Measurements from ENCODE around the gene HECW1. TPM values are rescaled to one million over a fixed set of nuclear protein-coding genes. Genes with fewer than 3 reads are reported as not detected.

Gene HECW1
- total RNA-seq, 1 donor from 2014 or later = not detected

DNA sequence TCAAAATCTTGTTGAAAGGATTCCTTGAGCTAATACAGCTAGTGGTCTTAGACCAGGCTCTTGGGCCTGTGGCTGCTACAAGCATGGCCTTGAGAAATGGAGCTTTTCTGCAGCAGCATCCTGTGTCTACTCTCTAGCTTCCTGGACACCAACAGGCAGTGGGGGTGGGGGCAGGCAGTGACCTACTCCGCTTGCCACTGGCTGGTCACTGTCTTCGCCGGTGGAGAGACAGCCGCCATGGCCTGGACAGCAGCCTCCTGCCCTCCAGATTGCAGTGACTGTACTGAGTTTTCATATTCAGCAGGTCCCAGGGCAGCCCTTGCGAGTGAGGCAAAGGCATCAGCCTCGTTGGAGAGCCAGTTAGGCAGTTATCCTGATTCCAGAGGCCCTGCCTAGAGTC is 204.6 kb downstream of the HECW1 start:
- TF ChIP-seq, protein P1, sequence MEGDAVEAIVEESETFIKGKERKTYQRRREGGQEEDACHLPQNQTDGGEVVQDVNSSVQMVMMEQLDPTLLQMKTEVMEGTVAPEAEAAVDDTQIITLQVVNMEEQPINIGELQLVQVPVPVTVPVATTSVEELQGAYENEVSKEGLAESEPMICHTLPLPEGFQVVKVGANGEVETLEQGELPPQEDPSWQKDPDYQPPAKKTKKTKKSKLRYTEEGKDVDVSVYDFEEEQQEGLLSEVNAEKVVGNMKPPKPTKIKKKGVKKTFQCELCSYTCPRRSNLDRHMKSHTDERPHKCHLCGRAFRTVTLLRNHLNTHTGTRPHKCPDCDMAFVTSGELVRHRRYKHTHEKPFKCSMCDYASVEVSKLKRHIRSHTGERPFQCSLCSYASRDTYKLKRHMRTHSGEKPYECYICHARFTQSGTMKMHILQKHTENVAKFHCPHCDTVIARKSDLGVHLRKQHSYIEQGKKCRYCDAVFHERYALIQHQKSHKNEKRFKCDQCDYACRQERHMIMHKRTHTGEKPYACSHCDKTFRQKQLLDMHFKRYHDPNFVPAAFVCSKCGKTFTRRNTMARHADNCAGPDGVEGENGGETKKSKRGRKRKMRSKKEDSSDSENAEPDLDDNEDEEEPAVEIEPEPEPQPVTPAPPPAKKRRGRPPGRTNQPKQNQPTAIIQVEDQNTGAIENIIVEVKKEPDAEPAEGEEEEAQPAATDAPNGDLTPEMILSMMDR (conservative IDR thresholded peaks at IDR 0.05; ENCODE audit: low read depth, low read length) = no peak
- no peak for DNase-seq (ENCODE audit: low read depth)
- no peak overlapping the region for H3K4me3 ChIP-seq (ENCODE audit: low read depth, low read length)

DNA sequence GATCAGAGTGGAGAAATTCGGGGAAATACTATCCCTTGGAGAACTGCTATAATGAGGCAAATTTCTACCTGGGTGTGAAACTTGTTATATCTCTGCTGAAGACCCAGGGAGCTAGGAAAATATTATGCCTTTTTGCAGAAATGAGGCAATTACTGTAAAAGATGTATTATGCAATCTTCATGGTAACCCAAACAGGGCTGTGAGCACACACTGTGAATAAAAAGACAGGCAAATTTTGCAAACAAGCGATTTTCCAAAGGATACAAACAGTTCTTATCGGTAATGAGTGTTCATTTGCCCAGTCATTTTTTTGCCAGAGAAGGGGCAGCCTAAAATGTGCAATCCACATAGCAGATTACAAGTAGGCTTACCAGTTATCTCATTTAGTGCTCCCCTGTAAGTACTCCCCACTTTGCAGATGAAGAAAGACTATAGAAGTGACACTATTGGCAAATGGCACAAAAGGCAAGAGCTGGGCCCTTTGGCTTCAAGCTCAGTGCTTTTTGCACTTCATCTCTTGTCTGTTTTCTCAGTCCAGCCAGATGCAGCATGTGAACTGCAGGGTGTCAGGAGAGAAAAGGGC is 205.8 kb downstream of the HECW1 start:
- H3K4me3 ChIP-seq (ENCODE audit: low read depth, low read length) = no peak overlapping the region
- TF ChIP-seq, protein P1 (conservative IDR thresholded peaks at IDR 0.05; ENCODE audit: low read depth, low read length) = no peak
- DNase-seq (ENCODE audit: low read depth) = no peak

DNA sequence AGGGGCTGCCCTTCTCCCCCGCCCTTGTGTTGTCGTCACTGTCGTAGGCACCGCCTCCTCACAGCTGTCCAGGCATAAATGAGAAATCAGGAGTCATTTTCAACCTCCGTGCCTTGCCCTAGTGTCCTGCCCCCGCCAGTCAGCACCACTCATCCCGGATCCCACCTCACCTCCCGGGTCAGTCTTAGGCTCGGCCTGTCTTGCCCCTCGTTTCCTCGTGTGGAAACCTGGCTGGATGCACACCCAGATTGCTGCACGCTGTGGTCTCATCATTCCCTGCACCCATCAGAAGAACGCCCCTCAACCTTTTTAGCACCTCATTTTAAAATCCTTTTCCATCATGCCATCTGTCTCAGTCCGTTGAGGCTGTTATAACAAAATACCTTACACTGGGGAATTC is 213.1 kb downstream of the HECW1 start:
- no peak overlapping the region for H3K4me3 ChIP-seq (ENCODE audit: low read depth, low read length)
- TF ChIP-seq, protein P1 (conservative IDR thresholded peaks at IDR 0.05; ENCODE audit: low read depth, low read length) = no peak
- DNase-seq (ENCODE audit: low read depth) = no peak

- TF ChIP-seq, protein P1 (conservative IDR thresholded peaks at IDR 0.05; ENCODE audit: low read depth, low read length) = no peak
- no peak for DNase-seq (ENCODE audit: low read depth)
Measured at GRCh38 chr7:43328336-43328735, 215.9 kb downstream of the HECW1 start.

GRCh38 chr7:43328785-43329380 is 216.4 kb downstream of the HECW1 start:
- DNase-seq (ENCODE audit: low read depth) = no peak
- TF ChIP-seq, protein P1 (conservative IDR thresholded peaks at IDR 0.05; ENCODE audit: low read depth, low read length) = no peak
- no peak overlapping the region for H3K4me3 ChIP-seq (ENCODE audit: low read depth, low read length)

More at GRCh38 chr7:43328336-43328735, 215.9 kb downstream of the HECW1 start:
- no peak overlapping the region for H3K4me3 ChIP-seq (ENCODE audit: low read depth, low read length)

GRCh38 chr7:43332193-43332796 is 219.8 kb downstream of the HECW1 start:
- H3K4me3 ChIP-seq (ENCODE audit: low read depth, low read length) = no peak overlapping the region
- no peak for DNase-seq (ENCODE audit: low read depth)
- TF ChIP-seq, protein P1 (conservative IDR thresholded peaks at IDR 0.05; ENCODE audit: low read depth, low read length) = no peak

Measured in epithelial cell of proximal tubule (primary cell).